Breast epithelium (tissue), 4 donors: Measurements from ENCODE around the gene PEX10. TPM values are rescaled to one million over a fixed set of nuclear protein-coding genes. Genes with fewer than 3 reads are reported as not detected.

Source experiments
- DNase-seq, 2 donors: peaks; one replicate each; pipeline ENCODE4 v3.0.0-alpha.2; 2019; ENCODE audit warnings: low spot score in 2 of 2
- H3K27ac ChIP-seq, 2 donors: fragments of 200-600 bp; sonication (generic) in 1 of 2; one replicate each; pipeline ENCODE4 v1.5.1; 2016 to 2019; ENCODE audit warnings: mild to moderate bottlenecking in 1 of 2
- H3K27me3 ChIP-seq, 2 donors: fragments of 200-600 bp; sonication (generic) in 1 of 2; one replicate each; pipeline versions ENCODE4 v1.5.1 to v1.6.0; 2017 to 2019; ENCODE audit warnings: control low read depth in 1 of 2, mild to moderate bottlenecking in 1 of 2
- H3K36me3 ChIP-seq: fragments of 200-600 bp; one replicate; pipeline ENCODE4 v1.5.1; 2019
- H3K4me1 ChIP-seq, 2 donors: fragments of 200-600 bp; sonication (generic); one replicate each; pipeline ENCODE4 v1.5.1; 2016 to 2019; ENCODE audit warnings: control low read depth in 1 of 2
- H3K4me3 ChIP-seq, 3 donors: fragments of 200-600 bp; sonication (generic); 1 replicate in 2 of 3; 2 replicates in 1 of 3; pipeline ENCODE4 v1.5.1; 2016 to 2019; ENCODE audit warnings: mild to moderate bottlenecking in 3 of 3, moderate library complexity in 2 of 3
- H3K9me3 ChIP-seq, 2 donors: fragments of 200-600 bp; sonication (generic) in 1 of 2; one replicate each; pipeline ENCODE4 v1.5.1; 2016 to 2019; ENCODE audit warnings: control low read depth in 1 of 2
- POLR2A ChIP-seq: fragments of 450-650 bp; IDR thresholded peaks from one replicate; pipeline ENCODE4 v1.6.1; 2016; ENCODE audit warnings: antibody characterized with exemption, mild to moderate bottlenecking, moderate library complexity
- POLR2AphosphoS5 ChIP-seq, 3 donors: sonication (generic); formaldehyde crosslinking; IDR thresholded peaks; one replicate each; pipeline ENCODE4 v1.6.1; 2017; ENCODE audit warnings: antibody characterized with exemption in 3 of 3
- intact Hi-C: fragments of 100-400 bp; cut with DNase I; formaldehyde crosslinking; loops from one replicate; pipeline ENCODE4 v1.15.1; 2023; ENCODE audit warnings: low total_unique reads
- total RNA-seq, 3 donors: library from RNA; depleted of rRNA; stranded (reverse); fragments of >200 nt; gene quantifications; one replicate each; pipeline ENCODE4 v1.1.0, GENCODE V29; 2016
- TF ChIP-seq, protein P1 (sequence below), 3 donors: fragments of 450-650 bp; IDR thresholded peaks; one replicate each; pipeline ENCODE4 v1.5.1; 2016 to 2017; ENCODE audit warnings: antibody characterized with exemption in 3 of 3, mild to moderate bottlenecking in 3 of 3, moderate library complexity in 3 of 3

The PEX10 gene
- total RNA-seq, 3 donors from 2014 or later = 23.3 to 37.4 (median 24.1) TPM

DNA sequence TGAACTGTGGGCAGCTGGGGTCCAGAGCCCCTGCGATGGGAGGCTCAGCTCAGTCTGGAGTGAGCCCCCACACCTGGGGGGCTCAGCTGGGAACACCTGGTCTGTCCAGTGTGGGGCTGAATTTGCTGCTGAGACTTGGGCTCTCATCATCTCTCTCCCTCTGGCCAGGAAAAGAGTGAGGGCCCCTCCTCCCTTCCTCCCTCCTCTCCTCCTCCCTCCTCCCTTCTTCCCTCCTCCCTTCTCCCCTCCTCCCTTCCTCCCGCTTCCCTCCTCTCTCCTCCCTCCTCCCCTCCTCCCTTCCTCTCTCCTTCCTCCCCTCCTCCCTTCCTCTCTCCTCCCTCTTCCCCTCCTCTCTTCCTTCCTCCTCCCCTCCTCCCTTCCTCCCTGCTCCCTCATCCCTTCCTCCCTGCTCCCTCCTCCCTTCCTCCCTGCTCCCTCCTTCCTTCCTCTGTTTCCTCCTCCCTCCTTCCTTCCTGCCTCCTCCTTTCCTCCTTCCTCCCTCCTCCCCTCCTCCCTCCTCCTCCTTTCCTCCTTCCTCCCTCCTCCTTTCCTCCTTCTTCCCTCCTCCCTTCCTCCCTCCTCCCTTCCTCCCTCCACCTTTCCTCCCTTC, 23.5 kb upstream of the PEX10 start:
- Histone ChIP-seq H3K4me1 (peaks cover 0 to 6% of the 10 kb centered on the region in 2 donors), H3K4me3 (no peak overlapping the region), H3K9me3 (no peaks in the 10 kb centered on the region), H3K27ac (no peak overlapping the region), H3K36me3 (no peaks in the 10 kb centered on the region), H3K27me3 (peaks cover 0 to 20% of the 10 kb centered on the region in 2 donors)
- intact Hi-C loops = no loop called here
- no peak for DNase-seq
- TF ChIP-seq, protein P1, sequence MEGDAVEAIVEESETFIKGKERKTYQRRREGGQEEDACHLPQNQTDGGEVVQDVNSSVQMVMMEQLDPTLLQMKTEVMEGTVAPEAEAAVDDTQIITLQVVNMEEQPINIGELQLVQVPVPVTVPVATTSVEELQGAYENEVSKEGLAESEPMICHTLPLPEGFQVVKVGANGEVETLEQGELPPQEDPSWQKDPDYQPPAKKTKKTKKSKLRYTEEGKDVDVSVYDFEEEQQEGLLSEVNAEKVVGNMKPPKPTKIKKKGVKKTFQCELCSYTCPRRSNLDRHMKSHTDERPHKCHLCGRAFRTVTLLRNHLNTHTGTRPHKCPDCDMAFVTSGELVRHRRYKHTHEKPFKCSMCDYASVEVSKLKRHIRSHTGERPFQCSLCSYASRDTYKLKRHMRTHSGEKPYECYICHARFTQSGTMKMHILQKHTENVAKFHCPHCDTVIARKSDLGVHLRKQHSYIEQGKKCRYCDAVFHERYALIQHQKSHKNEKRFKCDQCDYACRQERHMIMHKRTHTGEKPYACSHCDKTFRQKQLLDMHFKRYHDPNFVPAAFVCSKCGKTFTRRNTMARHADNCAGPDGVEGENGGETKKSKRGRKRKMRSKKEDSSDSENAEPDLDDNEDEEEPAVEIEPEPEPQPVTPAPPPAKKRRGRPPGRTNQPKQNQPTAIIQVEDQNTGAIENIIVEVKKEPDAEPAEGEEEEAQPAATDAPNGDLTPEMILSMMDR (IDR thresholded peaks at IDR 0.05) = no peak
- TF ChIP-seq POLR2A (no peak), POLR2AphosphoS5 (IDR thresholded peaks at IDR 0.05) (no peak)

DNA sequence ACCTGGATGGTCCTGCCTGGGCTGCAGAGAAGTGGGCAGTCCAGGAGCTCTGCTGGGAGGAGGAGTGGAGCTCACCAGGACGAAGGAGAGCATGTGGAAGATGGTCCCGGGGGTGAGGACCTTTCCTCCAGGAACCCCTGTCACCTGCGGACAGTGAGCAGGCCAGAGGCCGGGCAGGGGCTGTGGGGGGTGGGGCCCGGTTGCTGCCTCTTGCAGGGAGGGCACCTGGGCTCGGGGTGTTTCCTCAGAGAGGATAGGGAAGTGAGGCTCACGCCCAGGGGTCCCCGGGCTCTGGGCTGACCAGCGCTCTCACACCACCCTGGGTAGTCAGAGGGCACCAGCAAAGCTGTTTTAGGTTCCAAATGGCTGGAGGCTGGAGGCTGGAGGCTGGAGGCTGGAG, 22.7 kb upstream of the PEX10 start:
- H3K4me1 ChIP-seq = peaks cover 0 to 6% of the 10 kb centered on the region in 2 donors
- no peak overlapping the region for H3K27ac ChIP-seq
- no peak for DNase-seq
- peaks cover 0 to 1% of the 10 kb centered on the region in 2 donors for H3K9me3 ChIP-seq
- no peaks in the 10 kb centered on the region for H3K36me3 ChIP-seq
- no peak overlapping the region for H3K4me3 ChIP-seq
- peaks cover 0 to 19% of the 10 kb centered on the region in 2 donors for H3K27me3 ChIP-seq
- TF ChIP-seq POLR2A (no peak), POLR2AphosphoS5 (IDR thresholded peaks at IDR 0.05) (no peak)
- TF ChIP-seq, protein P1 (IDR thresholded peaks at IDR 0.05) = no peak
- intact Hi-C loops = no loop called here

DNA sequence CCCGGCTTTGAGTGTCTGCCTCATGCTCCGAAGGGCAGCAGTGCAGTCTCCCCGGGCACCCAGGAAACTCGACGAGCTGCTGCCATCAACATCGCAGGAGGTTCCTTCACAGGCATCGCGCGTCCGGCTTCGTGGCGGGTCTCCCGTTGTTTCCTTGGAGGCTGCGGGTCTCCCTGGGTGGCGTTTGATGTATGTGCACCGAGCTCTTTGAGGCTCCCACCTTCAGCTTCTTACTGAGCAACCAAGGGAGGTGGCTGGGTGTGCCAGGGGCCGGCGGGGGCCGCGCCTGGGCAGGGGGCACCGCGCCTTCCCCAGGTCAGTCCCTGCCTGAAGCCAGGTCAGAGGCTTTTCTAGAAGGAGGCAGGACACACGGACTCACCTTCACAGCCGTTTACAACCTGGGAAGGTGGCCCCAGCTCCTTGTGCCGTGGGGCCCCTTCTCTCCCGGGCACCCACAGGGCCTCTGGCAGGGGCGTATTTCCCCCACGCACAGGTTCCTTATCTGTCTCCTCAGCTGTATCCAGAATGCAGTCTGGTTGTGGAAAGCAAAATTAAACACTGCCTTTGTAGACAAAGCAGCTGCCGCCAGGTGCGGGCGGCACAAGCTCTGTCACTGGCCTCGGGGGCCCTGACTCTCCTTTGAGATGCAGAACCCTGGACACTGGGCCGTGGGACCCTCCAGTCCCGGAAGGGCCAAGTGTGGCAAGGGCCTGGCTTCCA, 21.7 kb upstream of the PEX10 start:
- no peak for TF ChIP-seq POLR2AphosphoS5 (IDR thresholded peaks at IDR 0.05)
- TF ChIP-seq, protein P1 (IDR thresholded peaks at IDR 0.05) = no peak
- no peak for TF ChIP-seq POLR2A
- Histone ChIP-seq H3K4me1 (peaks cover 0 to 6% of the 10 kb centered on the region in 2 donors), H3K27ac (no peak overlapping the region), H3K36me3 (no peaks in the 10 kb centered on the region), H3K4me3 (no peak overlapping the region), H3K9me3 (peaks cover 0 to 11% of the 10 kb centered on the region in 2 donors), H3K27me3 (peaks cover 0 to 21% of the 10 kb centered on the region in 2 donors)
- intact Hi-C loops = no loop called here
- no peak for DNase-seq

DNA sequence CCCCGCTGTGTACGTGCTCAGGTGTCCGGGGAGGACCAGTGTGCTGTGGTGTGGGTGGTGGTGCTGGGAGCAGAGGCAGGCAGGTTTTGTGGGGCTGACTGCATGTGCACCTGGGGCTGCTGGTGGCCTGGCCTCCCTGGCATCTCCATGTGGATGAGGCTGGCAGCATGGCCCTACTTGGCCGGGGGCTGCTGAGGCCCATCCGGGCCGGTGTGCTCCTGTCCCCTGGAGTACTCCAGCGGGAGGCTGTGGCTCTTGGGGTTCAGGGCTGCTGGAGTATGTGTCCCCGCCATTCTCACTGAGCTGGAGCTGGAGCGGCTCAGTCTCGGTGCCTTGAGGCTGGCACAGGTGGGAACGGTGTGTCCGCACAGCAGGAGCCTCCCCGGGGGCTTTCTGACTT, 20.8 kb upstream of the PEX10 start:
- no peak for DNase-seq
- intact Hi-C loops = no loop called here
- TF ChIP-seq POLR2AphosphoS5 (IDR thresholded peaks at IDR 0.05) (no peak), POLR2A (no peak)
- TF ChIP-seq, protein P1 (IDR thresholded peaks at IDR 0.05) = no peak
- H3K4me3 ChIP-seq = no peak overlapping the region
- H3K27me3 ChIP-seq = peaks cover 0 to 30% of the 10 kb centered on the region in 2 donors
- H3K27ac ChIP-seq = no peak overlapping the region
- peaks cover 0 to 11% of the 10 kb centered on the region in 2 donors for H3K9me3 ChIP-seq
- no peaks in the 10 kb centered on the region for H3K36me3 ChIP-seq
- peaks cover 0 to 4% of the 10 kb centered on the region in 2 donors for H3K4me1 ChIP-seq

DNA sequence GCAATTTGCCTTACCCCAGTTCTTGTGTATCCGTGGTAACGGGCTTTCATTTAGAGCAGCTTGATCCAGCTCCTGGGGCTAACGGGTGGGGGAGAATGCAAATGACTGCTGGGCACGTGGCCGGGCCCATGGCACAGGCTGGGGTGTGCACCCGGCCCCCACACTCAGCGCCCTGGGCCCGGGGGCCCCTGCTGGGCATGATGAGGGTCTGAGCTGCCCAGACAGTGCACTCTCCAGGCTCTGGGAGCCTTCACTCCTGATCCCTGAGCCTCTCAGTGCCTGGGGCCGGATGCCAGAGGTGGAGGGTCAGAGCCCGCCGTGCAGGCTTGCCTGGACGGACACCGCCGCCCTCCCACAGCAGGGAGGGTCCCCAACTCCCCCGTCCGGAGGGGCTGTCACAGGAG, 20.1 kb upstream of the PEX10 start:
- intact Hi-C loops = no loop called here
- no peak for DNase-seq
- Histone ChIP-seq H3K36me3 (no peaks in the 10 kb centered on the region), H3K4me3 (no peak overlapping the region), H3K4me1 (no peaks in the 10 kb centered on the region), H3K9me3 (peaks cover 0 to 11% of the 10 kb centered on the region in 2 donors), H3K27ac (no peak overlapping the region), H3K27me3 (peaks cover 0 to 35% of the 10 kb centered on the region in 2 donors)
- TF ChIP-seq POLR2A (no peak), POLR2AphosphoS5 (IDR thresholded peaks at IDR 0.05) (no peak)
- TF ChIP-seq, protein P1 (IDR thresholded peaks at IDR 0.05) = no peak
